Endothelial cell of umbilical vein (primary cell): Measurements from ENCODE around the gene TCHP.
A peak's percentile ranks its signal among the peaks of the same experiment; 100 is the strongest.

Source experiments
- CTCF ChIP-seq, 2 donors: IDR thresholded peaks; 1 replicate in 1 of 2; 2 replicates in 1 of 2; pipeline ENCODE4 v1.5.1; 2011; ENCODE audit warnings: low read length in 2 of 2, mild to moderate bottlenecking in 2 of 2, moderate library complexity in 2 of 2, control low read depth in 1 of 2, inconsistent platforms in 1 of 2, low read depth in 1 of 2; ENCODE audit not compliant: insufficient read depth in 1 of 2; ENCODE audit errors: extremely low read depth in 1 of 2
- EZH2 ChIP-seq: IDR thresholded peaks from 2 replicates; pipeline ENCODE4 v1.6.1; 2012; ENCODE audit warnings: borderline replicate concordance, low read depth, mild to moderate bottlenecking, moderate library complexity, low read length, inconsistent platforms; ENCODE audit not compliant: severe bottlenecking
- GATA2 ChIP-seq: IDR thresholded peaks from 2 replicates; pipeline ENCODE4 v1.7.0; 2011; ENCODE audit warnings: low read depth, mild to moderate bottlenecking, moderate library complexity, mixed read lengths, low read length; ENCODE audit not compliant: insufficient read length, insufficient read depth
- JUN ChIP-seq: IDR thresholded peaks from 2 replicates; pipeline ENCODE4 v1.6.1; 2011; ENCODE audit warnings: borderline replicate concordance, low read depth; ENCODE audit not compliant: insufficient read length, insufficient read depth
- MAX ChIP-seq: IDR thresholded peaks from 2 replicates; pipeline ENCODE4 v1.6.1; 2011; ENCODE audit not compliant: insufficient read depth, insufficient read length
- MYC ChIP-seq: IDR thresholded peaks from one replicate; pipeline ENCODE4 v1.6.1; 2011; ENCODE audit warnings: mild to moderate bottlenecking, low read depth, low read length
- POLR2A ChIP-seq: IDR thresholded peaks from 2 replicates; pipeline ENCODE4 v1.6.1; 2012; ENCODE audit warnings: low read depth, mild to moderate bottlenecking, control low read depth, low read length
- POLR2AphosphoS5 ChIP-seq: IDR thresholded peaks from 2 replicates; pipeline ENCODE4 v1.6.1; 2012; ENCODE audit warnings: low read depth, mild to moderate bottlenecking, control low read depth, low read length, moderate library complexity; ENCODE audit not compliant: insufficient read depth

GRCh38 chr12:109880043-109880931, 19.8 kb upstream of the TCHP start, which contains the start of gene GLTP:
- TF ChIP-seq CTCF (IDR thresholded peaks at IDR 0.05; ENCODE audit: extremely low read depth in 1 of 2, insufficient read depth in 1 of 2, low read depth in 1 of 2, low read length in 2 of 2): peak; percentile 38 to 68
- peak; percentile 78 for TF ChIP-seq POLR2AphosphoS5
- TF ChIP-seq POLR2A: peak; percentile 77
- TF ChIP-seq EZH2: no peak
- no peak for TF ChIP-seq MAX
- no peak for TF ChIP-seq JUN
- no peak for TF ChIP-seq MYC
- TF ChIP-seq GATA2: no peak
